HCT116 (cell line): ENCODE data around the gene LAMC3. TPM values are rescaled to one million over a fixed set of nuclear protein-coding genes. Genes with fewer than 3 reads are reported as not detected.

Experiments
- ATAC-seq: fragments of 200-7000 bp; cut with Tn5 transposase; 2 replicates; pipeline ENCODE4 v1.9.1; 2020; ENCODE audit warnings: mild to moderate bottlenecking, moderate library complexity
- BruUV-seq: library from RNA; stranded (reverse); fragments of 400-500 nt; replicated peaks from 2 replicates; lab custom pipeline; 2021; lab: Mats Ljungman, UMichigan
- CTCF ChIA-PET: fragments of 300-600 bp; sonication (Branson Sonifier 250); formaldehyde crosslinking; loops from one replicate; lab custom pipeline; 2021; ENCODE audit warnings: antibody characterized with exemption; lab: Charles Lee
- POLR2A ChIA-PET: fragments of 300-600, 350-600 bp; sonication (Branson Sonifier 250); formaldehyde crosslinking; loops from one replicate; lab custom pipeline; 2021; ENCODE audit warnings: antibody characterized with exemption; lab: Charles Lee
- RAD21 ChIA-PET, 2 experiments: fragments of 300-600 bp; sonication (Branson Sonifier 250); formaldehyde crosslinking; loops; one replicate each; lab custom pipeline; 2023; ENCODE audit warnings: low total read pairs in 2 of 2; ENCODE audit not compliant: uncharacterized antibody in 2 of 2, unreplicated experiment in 2 of 2, low non-redundant PET in 1 of 2; lab: Charles Lee
- DNase-seq: peaks from one replicate; pipeline ENCODE4 v3.0.0-alpha.2; 2010; ENCODE audit warnings: low read depth, low spot score
- H2AFZ ChIP-seq: fragments of 200-600 bp; shearing (Covaris generic), sonication (generic); 2 replicates; pipeline ENCODE4 v1.6.1; 2017; ENCODE audit warnings: low read depth, mixed run types, mixed read lengths, antibody characterized with exemption, low read length; ENCODE audit not compliant: poor library complexity, severe bottlenecking
- H3K27ac ChIP-seq: 2 replicates; pipeline ENCODE4 v1.5.1; 2012; ENCODE audit warnings: low read depth, low read length
- H3K27me3 ChIP-seq: fragments of 200-600 bp; sonication (generic); 2 replicates; pipeline ENCODE4 v1.6.1; 2016; ENCODE audit warnings: mixed run types, low read length, mixed read lengths; ENCODE audit not compliant: insufficient read depth
- H3K36me3 ChIP-seq, 2 experiments: fragments of 200-500 bp in 1 of 2; fragments of 200-600 bp in 1 of 2; sonication (Bioruptor generic) in 1 of 2; sonication (generic) in 1 of 2; 2 replicates each; pipeline versions ENCODE4 v1.5.1 to v1.6.1; 2014 to 2016; ENCODE audit warnings: low read length in 2 of 2, inconsistent platforms in 1 of 2, mixed read lengths in 1 of 2, mixed run types in 1 of 2; ENCODE audit not compliant: insufficient read depth in 2 of 2, control insufficient read depth in 1 of 2
- H3K4me1 ChIP-seq, 2 experiments: fragments of 200-600 bp in 1 of 2; sonication (generic) in 1 of 2; 2 replicates each; pipeline versions ENCODE4 v1.5.1 to v1.6.1; 2012 to 2017; ENCODE audit warnings: low read length in 2 of 2, inconsistent platforms in 1 of 2, mild to moderate bottlenecking in 1 of 2, mixed read lengths in 1 of 2, mixed run types in 1 of 2, moderate library complexity in 1 of 2; ENCODE audit not compliant: insufficient read depth in 2 of 2, control insufficient read depth in 1 of 2
- H3K4me2 ChIP-seq: fragments of 200-600 bp; sonication (generic); 2 replicates; pipeline ENCODE4 v1.6.1; 2017; ENCODE audit warnings: mixed run types, low read length, mixed read lengths
- H3K4me3 ChIP-seq, 2 experiments: fragments of 200-600 bp in 1 of 2; sonication (generic) in 1 of 2; replicated peaks in 1 of 2; 2 replicates each; pipeline ENCODE4 v1.5.1; 2011 to 2016; ENCODE audit warnings: low read length in 2 of 2, control low read depth in 1 of 2, low read depth in 1 of 2, mild to moderate bottlenecking in 1 of 2, mixed read lengths in 1 of 2, mixed run types in 1 of 2
- H3K79me2 ChIP-seq: fragments of 200-600 bp; sonication (generic); 2 replicates; pipeline ENCODE4 v1.6.1; 2017; ENCODE audit warnings: mild to moderate bottlenecking, mixed run types, low read length, moderate library complexity, mixed read lengths; ENCODE audit not compliant: insufficient read depth
- H3K9ac ChIP-seq: fragments of 200-600 bp; sonication (generic); 2 replicates; pipeline ENCODE4 v1.6.1; 2016; ENCODE audit warnings: low read length, mixed read lengths
- H3K9me2 ChIP-seq: fragments of 200-600 bp; sonication (generic), shearing (Covaris generic); 2 replicates; pipeline ENCODE4 v1.6.1; 2017; ENCODE audit warnings: mixed run types, mild to moderate bottlenecking, moderate library complexity; ENCODE audit not compliant: insufficient read depth
- H3K9me3 ChIP-seq, 2 experiments: fragments of 200-500 bp in 1 of 2; fragments of 200-600 bp in 1 of 2; sonication (Bioruptor generic) in 1 of 2; sonication (generic) in 1 of 2; 2 replicates each; pipeline ENCODE4 v1.6.1; 2014 to 2017; ENCODE audit warnings: low read length in 2 of 2, mixed read lengths in 2 of 2, inconsistent platforms in 1 of 2, low read depth in 1 of 2, mild to moderate bottlenecking in 1 of 2, mixed run types in 1 of 2, moderate library complexity in 1 of 2; ENCODE audit not compliant: control insufficient read depth in 1 of 2, insufficient read depth in 1 of 2
- H4K20me1 ChIP-seq: fragments of 200-600 bp; sonication (generic), shearing (Covaris generic); 2 replicates; pipeline ENCODE4 v1.6.1; 2017; ENCODE audit warnings: mixed run types, mild to moderate bottlenecking, moderate library complexity; ENCODE audit not compliant: insufficient read depth
- ATF3 ChIP-seq: IDR thresholded peaks from 2 replicates; pipeline ENCODE4 v1.6.1; 2012
- CBX3 ChIP-seq: IDR thresholded peaks from 2 replicates; pipeline ENCODE4 v1.6.1; 2012; ENCODE audit warnings: low read depth
- CEBPB ChIP-seq: IDR thresholded peaks from 2 replicates; pipeline ENCODE4 v1.6.1; 2012; ENCODE audit warnings: low read depth
- CTCF ChIP-seq, 3 experiments: fragments of 200-600 bp in 1 of 3; sonication (generic) in 1 of 3; IDR thresholded peaks in 2 of 3; conservative IDR thresholded peaks in 1 of 3; 2 replicates each; pipeline ENCODE4 v1.5.1; 2012 to 2017; ENCODE audit warnings: low read depth in 2 of 3, low read length in 2 of 3, antibody characterized with exemption in 1 of 3, borderline replicate concordance in 1 of 3, control low read depth in 1 of 3, mild to moderate bottlenecking in 1 of 3, mixed read lengths in 1 of 3, mixed run types in 1 of 3, moderate library complexity in 1 of 3; ENCODE audit not compliant: insufficient read depth in 1 of 3
- EGR1 ChIP-seq: IDR thresholded peaks from 2 replicates; pipeline ENCODE4 v1.6.1; 2012; ENCODE audit warnings: low read depth
- ELF1 ChIP-seq: IDR thresholded peaks from 2 replicates; pipeline ENCODE4 v1.6.1; 2012; ENCODE audit warnings: low read depth, borderline replicate concordance
- EZH2 ChIP-seq: fragments of 200-600 bp; sonication (generic); IDR thresholded peaks from 2 replicates; pipeline ENCODE4 v1.6.1; 2017; ENCODE audit warnings: antibody characterized with exemption, mixed run types
- EZH2phosphoT487 ChIP-seq: fragments of 200-600 bp; IDR thresholded peaks from 2 replicates; pipeline ENCODE4 v1.6.1; 2018; ENCODE audit warnings: antibody characterized with exemption, borderline replicate concordance
- FOSL1 ChIP-seq: IDR thresholded peaks from 2 replicates; pipeline ENCODE4 v1.6.1; 2012; ENCODE audit warnings: low read depth
- JUND ChIP-seq: IDR thresholded peaks from 2 replicates; pipeline ENCODE4 v1.6.1; 2012
- MAX ChIP-seq: IDR thresholded peaks from 2 replicates; pipeline ENCODE4 v1.6.1; 2012
- POLR2A ChIP-seq: IDR thresholded peaks from 2 replicates; pipeline ENCODE4 v1.7.0; 2011; ENCODE audit warnings: borderline replicate concordance; ENCODE audit not compliant: insufficient read depth, insufficient read length; ENCODE audit errors: extremely low read depth
- POLR2AphosphoS5 ChIP-seq: IDR thresholded peaks from 2 replicates; pipeline ENCODE4 v1.6.1; 2011; ENCODE audit warnings: mild to moderate bottlenecking, low read depth, low read length, moderate library complexity
- REST ChIP-seq: IDR thresholded peaks from 2 replicates; pipeline ENCODE4 v1.6.1; 2012; ENCODE audit warnings: low read depth
- SIN3A ChIP-seq: IDR thresholded peaks from 2 replicates; pipeline ENCODE4 v1.6.1; 2012; ENCODE audit warnings: low read depth
- SRF ChIP-seq: IDR thresholded peaks from 2 replicates; pipeline ENCODE4 v1.6.1; 2012; ENCODE audit warnings: low read depth
- TCF7L2 ChIP-seq: IDR thresholded peaks from 2 replicates; pipeline ENCODE4 v1.7.0; 2011; ENCODE audit warnings: borderline replicate concordance, inconsistent platforms; ENCODE audit not compliant: insufficient read depth, insufficient read length; ENCODE audit errors: extremely low read depth
- YY1 ChIP-seq: IDR thresholded peaks from 2 replicates; pipeline ENCODE4 v1.6.1; 2011; ENCODE audit warnings: low read length, low read depth, moderate library complexity, mild to moderate bottlenecking; ENCODE audit not compliant: insufficient replicate concordance; ENCODE audit errors: extremely low read depth
- ZBTB33 ChIP-seq: IDR thresholded peaks from 2 replicates; pipeline ENCODE4 v1.6.1; 2011; ENCODE audit warnings: mild to moderate bottlenecking, low read length, moderate library complexity; ENCODE audit not compliant: insufficient replicate concordance; ENCODE audit errors: extremely low read depth
- ZFX ChIP-seq: fragments of 450-650 bp; IDR thresholded peaks from 2 replicates; pipeline ENCODE4 v1.6.1; 2017
- intact Hi-C: fragments of 100-400 bp; cut with micrococcal nuclease; formaldehyde crosslinking; loops from 2 replicates; pipeline ENCODE4 v1.10.0; 2022
- total RNA-seq: library from RNA; stranded (reverse); gene quantifications from one replicate; pipeline ENCODE4 v1.2.1, GENCODE V29; 2021; ENCODE audit not compliant: unreplicated experiment

Gene LAMC3
- total RNA-seq, 1 experiment from 2014 or later, result 7.7 TPM

- Histone ChIP-seq H3K9me2 (no peaks in the 10 kb centered on the region), H3K9ac (no peak overlapping the region), H4K20me1 (no peaks in the 10 kb centered on the region), H3K9me3 (no peaks in the 10 kb centered on the region), H3K4me2 (no peak overlapping the region), H3K4me1 (peaks cover 6 to 12% of the 10 kb centered on the region in 2 experiments; a peak in 3 of 4 replicates), H3K36me3 (peaks cover 3 to 5% of the 10 kb centered on the region in 2 experiments; a peak in 2 of 4 replicates), H3K27me3 (no peaks in the 10 kb centered on the region)
- ATAC-seq, result no peak
- intact Hi-C loops, result no loop called here
- ChIA-PET RAD21 (no interaction called here), POLR2A (no interaction called here)
- BruUV-seq, result no TSS peak
- TF ChIP-seq FOSL1, result no peak
- no peak for TF ChIP-seq EZH2phosphoT487
- no peak for TF ChIP-seq SIN3A
- no peak for TF ChIP-seq CBX3
- TF ChIP-seq JUND, result no peak
- TF ChIP-seq CTCF (IDR thresholded peaks at IDR 0.05 in 2 of 3, conservative IDR thresholded peaks at IDR 0.05 in 1 of 3; ENCODE audit: borderline replicate concordance in 1 of 3, insufficient read depth in 1 of 3, low read depth in 2 of 3, low read length in 2 of 3), result no peak
- TF ChIP-seq YY1, result no peak
- TF ChIP-seq EGR1, result no peak
- TF ChIP-seq SRF, result no peak
- TF ChIP-seq EZH2, result no peak
- no peak for TF ChIP-seq POLR2AphosphoS5
- TF ChIP-seq ATF3, result no peak
- no peak for TF ChIP-seq CEBPB
- TF ChIP-seq ZBTB33, result no peak
- no peak for TF ChIP-seq MAX
- TF ChIP-seq ELF1, result no peak
- no peak for TF ChIP-seq POLR2A
- no peak for TF ChIP-seq REST
- no peak for TF ChIP-seq ZFX
- no peak for TF ChIP-seq TCF7L2
- TF ChIP-seq, all 23 proteins: peak for 0
- CTCF ChIA-PET, result no interaction called here
- Histone ChIP-seq H3K27ac (no peak overlapping the region), H3K79me2 (peaks cover 24% of the 10 kb centered on the region), H2AFZ (no peak overlapping the region), H3K4me3 (no peak overlapping the region)
- no peak for DNase-seq
Observed at GRCh38 chr9:131122158-131122557, 113.2 kb downstream of the LAMC3 start.
